ENCODE results near the gene EYA2. TPM values are rescaled to one million over a fixed set of nuclear protein-coding genes. Genes with fewer than 3 reads are reported as not detected.

Gene EYA2
- total RNA-seq, 2 donors from 2014 or later = 30.0 to 31.0 TPM

- no peak overlapping the region for H3K4me3 ChIP-seq
- H3K27ac ChIP-seq = no peak overlapping the region
- no peaks in the 10 kb centered on the region for H3K27me3 ChIP-seq (replicated peaks; ENCODE audit: insufficient read depth)
- TF ChIP-seq POLR2AphosphoS5 (IDR thresholded peaks at IDR 0.05) = no peak
- no peak for TF ChIP-seq POLR2A (IDR thresholded peaks at IDR 0.05)
- TF ChIP-seq, protein P1, sequence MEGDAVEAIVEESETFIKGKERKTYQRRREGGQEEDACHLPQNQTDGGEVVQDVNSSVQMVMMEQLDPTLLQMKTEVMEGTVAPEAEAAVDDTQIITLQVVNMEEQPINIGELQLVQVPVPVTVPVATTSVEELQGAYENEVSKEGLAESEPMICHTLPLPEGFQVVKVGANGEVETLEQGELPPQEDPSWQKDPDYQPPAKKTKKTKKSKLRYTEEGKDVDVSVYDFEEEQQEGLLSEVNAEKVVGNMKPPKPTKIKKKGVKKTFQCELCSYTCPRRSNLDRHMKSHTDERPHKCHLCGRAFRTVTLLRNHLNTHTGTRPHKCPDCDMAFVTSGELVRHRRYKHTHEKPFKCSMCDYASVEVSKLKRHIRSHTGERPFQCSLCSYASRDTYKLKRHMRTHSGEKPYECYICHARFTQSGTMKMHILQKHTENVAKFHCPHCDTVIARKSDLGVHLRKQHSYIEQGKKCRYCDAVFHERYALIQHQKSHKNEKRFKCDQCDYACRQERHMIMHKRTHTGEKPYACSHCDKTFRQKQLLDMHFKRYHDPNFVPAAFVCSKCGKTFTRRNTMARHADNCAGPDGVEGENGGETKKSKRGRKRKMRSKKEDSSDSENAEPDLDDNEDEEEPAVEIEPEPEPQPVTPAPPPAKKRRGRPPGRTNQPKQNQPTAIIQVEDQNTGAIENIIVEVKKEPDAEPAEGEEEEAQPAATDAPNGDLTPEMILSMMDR (IDR thresholded peaks at IDR 0.05) = no peak
- no peaks in the 10 kb centered on the region for H3K9me3 ChIP-seq
- intact Hi-C loops (cut with DNase I) = no loop called here
- 82% methylated on average over 19 of the region's 19 CpGs for WGBS
- no peaks in the 10 kb centered on the region for H3K4me1 ChIP-seq (replicated peaks)
- no peak for DNase-seq (ENCODE audit: low spot score)
- no peaks in the 10 kb centered on the region for H3K36me3 ChIP-seq
Observed at GRCh38 chr20:47187450-47188195, 293.0 kb downstream of the EYA2 start.

- Histone ChIP-seq H3K27me3 (replicated peaks; ENCODE audit: insufficient read depth) (no peaks in the 10 kb centered on the region), H3K36me3 (no peaks in the 10 kb centered on the region), H3K4me3 (no peak overlapping the region), H3K9me3 (no peaks in the 10 kb centered on the region), H3K4me1 (replicated peaks) (no peaks in the 10 kb centered on the region), H3K27ac (no peak overlapping the region)
- DNase-seq (ENCODE audit: low spot score) = no peak
- TF ChIP-seq, protein P1 (IDR thresholded peaks at IDR 0.05) = no peak
- TF ChIP-seq POLR2A (IDR thresholded peaks at IDR 0.05) (no peak), POLR2AphosphoS5 (IDR thresholded peaks at IDR 0.05) (no peak)
- 63% methylated on average over 5 of the region's 5 CpGs for WGBS
- intact Hi-C loops (cut with DNase I) = no loop called here
Observed at GRCh38 chr20:47188540-47188939, 293.9 kb downstream of the EYA2 start.

DNA sequence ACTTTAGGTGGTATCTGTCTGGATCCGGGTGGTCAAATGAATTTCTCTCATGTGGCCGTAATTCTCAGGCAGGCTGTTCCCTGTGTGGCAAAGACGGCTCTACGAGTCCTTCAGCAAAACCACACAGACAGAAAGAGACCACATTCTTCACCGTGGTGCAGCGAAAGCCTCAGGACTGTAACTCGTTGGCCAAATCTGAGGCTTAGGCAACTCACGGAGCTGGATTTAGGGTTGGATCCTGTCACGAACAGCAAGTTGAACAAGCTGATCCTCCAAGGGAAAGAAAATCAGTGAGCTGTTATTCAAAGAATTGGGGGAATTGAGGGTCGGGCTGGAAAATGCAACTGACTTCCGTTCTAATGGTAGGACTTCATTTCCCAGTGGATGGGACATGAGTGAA lies 294.4 kb downstream of the EYA2 start:
- no peak for TF ChIP-seq POLR2A (IDR thresholded peaks at IDR 0.05)
- Histone ChIP-seq H3K27ac (no peak overlapping the region), H3K4me3 (no peak overlapping the region), H3K36me3 (no peaks in the 10 kb centered on the region), H3K9me3 (no peaks in the 10 kb centered on the region), H3K4me1 (replicated peaks) (no peaks in the 10 kb centered on the region), H3K27me3 (replicated peaks; ENCODE audit: insufficient read depth) (no peaks in the 10 kb centered on the region)
- intact Hi-C loops (cut with DNase I) = no loop called here
- 72% methylated on average over 11 of the region's 11 CpGs for WGBS
- DNase-seq (ENCODE audit: low spot score) = no peak

- WGBS = 95% methylated on average over 1 of the region's 1 CpG
- intact Hi-C loops (cut with DNase I) = no loop called here
- no peak for TF ChIP-seq POLR2AphosphoS5 (IDR thresholded peaks at IDR 0.05)
- TF ChIP-seq, protein P1 (IDR thresholded peaks at IDR 0.05) = no peak
- no peak for TF ChIP-seq POLR2A (IDR thresholded peaks at IDR 0.05)
- no peak overlapping the region for H3K4me3 ChIP-seq
- no peaks in the 10 kb centered on the region for H3K27me3 ChIP-seq (replicated peaks; ENCODE audit: insufficient read depth)
- no peaks in the 10 kb centered on the region for H3K4me1 ChIP-seq (replicated peaks)
- H3K9me3 ChIP-seq = no peaks in the 10 kb centered on the region
- no peak overlapping the region for H3K27ac ChIP-seq
- no peaks in the 10 kb centered on the region for H3K36me3 ChIP-seq
- no peak for DNase-seq (ENCODE audit: low spot score)
Observed at GRCh38 chr20:47191074-47191673, 296.5 kb downstream of the EYA2 start.

DNA sequence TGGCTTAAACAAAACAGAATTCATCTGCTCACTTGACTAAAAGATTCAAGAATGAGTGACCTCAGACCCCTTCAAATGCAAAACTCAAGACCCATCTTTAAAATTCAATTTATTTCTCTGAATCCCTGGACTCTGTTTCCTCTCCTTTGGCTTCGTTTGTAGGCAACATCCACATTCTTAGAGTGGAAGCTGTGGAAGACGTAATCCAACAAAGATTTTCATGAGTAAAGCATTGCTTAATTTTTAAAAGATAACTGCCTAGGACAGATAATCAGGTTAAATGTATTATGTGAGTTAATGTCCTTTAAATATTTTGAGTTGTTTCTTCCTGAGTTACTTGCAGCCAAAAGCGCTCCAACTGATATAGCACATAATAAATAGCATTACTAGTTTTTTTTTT lies 297.3 kb downstream of the EYA2 start:
- Histone ChIP-seq H3K9me3 (no peaks in the 10 kb centered on the region), H3K4me1 (replicated peaks) (no peaks in the 10 kb centered on the region), H3K36me3 (no peaks in the 10 kb centered on the region), H3K27me3 (replicated peaks; ENCODE audit: insufficient read depth) (no peaks in the 10 kb centered on the region), H3K4me3 (no peak overlapping the region), H3K27ac (no peak overlapping the region)
- 96% methylated on average over 3 of the region's 3 CpGs for whole genome bisulfite sequencing
- DNase-seq (ENCODE audit: low spot score) = no peak
- intact Hi-C loops (cut with DNase I) = no loop called here
- no peak for TF ChIP-seq POLR2AphosphoS5 (IDR thresholded peaks at IDR 0.05)
- TF ChIP-seq POLR2A (IDR thresholded peaks at IDR 0.05) = no peak
- TF ChIP-seq, protein P1 (IDR thresholded peaks at IDR 0.05) = no peak

Data from prostate gland (tissue), 2 donors.